Stimulated activated CD8-positive, alpha-beta memory T cell treated with anti-CD3 and anti-CD28 coated beads, Interleukin-12 subunit alpha, Interleukin-12 subunit beta, amount 100 ng/mL, for 1 hour (primary cell): ENCODE measurements around the gene COX7C.

ENCODE experiments used
- DNase-seq: peaks from one replicate; pipeline ENCODE4 v3.0.0-alpha.2; 2020; ENCODE audit warnings: low read depth

COX7C gene

DNA sequence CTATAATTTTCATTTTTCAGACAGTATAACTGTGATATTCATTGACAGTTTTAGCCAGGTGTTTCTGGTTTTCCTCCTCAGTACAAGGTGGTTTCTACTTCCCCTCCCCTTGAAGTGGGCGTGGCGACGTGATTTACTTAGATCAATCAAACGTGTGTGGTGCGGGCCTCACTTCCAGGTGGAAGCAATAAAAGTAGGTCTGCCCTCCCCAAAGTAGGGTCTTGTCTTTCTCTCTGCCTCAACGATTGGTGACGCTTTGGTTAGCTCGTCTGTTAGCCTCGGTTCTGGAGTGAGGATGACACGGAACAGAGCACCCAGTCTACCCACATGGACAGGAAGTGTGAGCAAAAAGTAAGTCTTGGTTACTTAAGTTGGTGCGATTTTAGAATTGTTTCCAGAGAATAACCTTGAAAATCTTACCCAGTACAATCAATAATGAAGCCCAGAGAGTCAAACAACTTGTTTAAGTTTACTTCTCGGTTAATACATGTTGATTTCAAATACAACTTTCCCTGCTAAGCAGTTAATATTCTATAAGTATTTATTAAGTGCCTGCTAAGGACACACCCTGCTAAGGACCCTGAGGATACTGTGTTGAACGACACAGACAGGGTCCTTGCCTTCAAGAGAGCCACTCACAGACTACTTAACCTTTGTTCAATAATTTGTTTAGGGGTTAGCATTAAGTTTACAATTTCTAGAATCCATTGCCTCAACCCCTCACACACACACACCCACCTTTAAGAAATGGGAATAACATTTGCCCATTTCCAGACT is 48.4 kb downstream of the COX7C start:
- no peak for DNase-seq

DNA sequence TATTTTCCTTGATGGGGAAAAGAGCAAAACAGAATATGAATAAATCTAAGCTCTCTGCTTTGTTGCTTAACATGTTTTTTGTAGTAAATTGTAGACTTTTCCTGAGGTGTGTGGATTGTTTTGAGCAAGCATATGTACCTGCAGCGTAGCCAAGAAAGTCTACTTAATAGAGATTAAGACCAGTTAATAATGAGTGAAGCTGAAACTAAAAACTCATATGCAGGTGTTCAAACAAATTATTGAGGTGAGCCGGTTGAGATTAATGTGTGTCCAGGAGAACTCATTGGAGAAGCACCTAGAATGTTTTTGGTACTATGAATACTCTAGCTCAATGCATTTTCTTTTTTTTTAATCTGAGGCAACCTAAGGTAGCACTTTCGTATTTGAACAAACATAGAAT is 49.2 kb downstream of the COX7C start:
- DNase-seq = no peak
